ENCODE data around the gene MEIS3. TPM values are rescaled to one million over a fixed set of nuclear protein-coding genes. Genes with fewer than 3 reads are reported as not detected.

MEIS3 gene
- total RNA-seq, 4 donors from 2014 or later = 1.6 to 18.2 (median 10.2) TPM

- DNase-seq = no peak
- Histone ChIP-seq H3K4me1 (no peaks in the 10 kb centered on the region), H3K27ac (no peak overlapping the region), H3K36me3 (peaks cover 0 to 89% (median 0%) of the 10 kb centered on the region in 3 donors), H3K9me3 (no peaks in the 10 kb centered on the region), H3K27me3 (no peaks in the 10 kb centered on the region), H3K4me3 (no peak overlapping the region)
- TF ChIP-seq CTCF (IDR thresholded peaks at IDR 0.05) = no peak
- no peak for TF ChIP-seq POLR2A (IDR thresholded peaks at IDR 0.05)
Observed at GRCh38 chr19:47363758-47364531, 55.4 kb downstream of the MEIS3 start.

- Histone ChIP-seq H3K9me3 (no peaks in the 10 kb centered on the region), H3K36me3 (peaks cover 0 to 96% (median 0%) of the 10 kb centered on the region in 3 donors), H3K27me3 (no peaks in the 10 kb centered on the region), H3K4me1 (no peaks in the 10 kb centered on the region), H3K27ac (no peak overlapping the region), H3K4me3 (no peak overlapping the region)
- no peak for TF ChIP-seq POLR2A (IDR thresholded peaks at IDR 0.05)
- TF ChIP-seq CTCF (IDR thresholded peaks at IDR 0.05) = no peak
- DNase-seq = no peak
Observed at GRCh38 chr19:47362321-47362720, 57.0 kb downstream of the MEIS3 start.

GRCh38 chr19:47358936-47359335 lies 60.4 kb downstream of the MEIS3 start:
- DNase-seq = no peak
- H3K9me3 ChIP-seq = no peaks in the 10 kb centered on the region
- no peaks in the 10 kb centered on the region for H3K27me3 ChIP-seq
- TF ChIP-seq POLR2A (IDR thresholded peaks at IDR 0.05) (no peak), CTCF (IDR thresholded peaks at IDR 0.05) (no peak)
- H3K4me3 ChIP-seq = no peak overlapping the region
- H3K36me3 ChIP-seq = peaks cover 0 to 98% (median 0%) of the 10 kb centered on the region in 3 donors
- H3K27ac ChIP-seq = no peak overlapping the region
- H3K4me1 ChIP-seq = no peaks in the 10 kb centered on the region

GRCh38 chr19:47357788-47358680 lies 61.3 kb downstream of the MEIS3 start:
- Histone ChIP-seq H3K9me3 (no peaks in the 10 kb centered on the region), H3K27ac (no peak overlapping the region), H3K4me3 (no peak overlapping the region), H3K36me3 (peaks cover 0 to 98% (median 0%) of the 10 kb centered on the region in 3 donors), H3K4me1 (no peaks in the 10 kb centered on the region), H3K27me3 (no peaks in the 10 kb centered on the region)
- DNase-seq = no peak
- TF ChIP-seq POLR2A (IDR thresholded peaks at IDR 0.05) (no peak), CTCF (IDR thresholded peaks at IDR 0.05) (no peak)

GRCh38 chr19:47356900-47357299 lies 62.4 kb downstream of the MEIS3 start:
- no peak for TF ChIP-seq POLR2A (IDR thresholded peaks at IDR 0.05)
- no peak for TF ChIP-seq CTCF (IDR thresholded peaks at IDR 0.05)
- Histone ChIP-seq H3K9me3 (no peaks in the 10 kb centered on the region), H3K27me3 (no peaks in the 10 kb centered on the region), H3K4me3 (no peak overlapping the region), H3K36me3 (peaks cover 0 to 93% (median 0%) of the 10 kb centered on the region in 3 donors), H3K4me1 (peaks cover 0 to 1% (median 0%) of the 10 kb centered on the region in 4 donors), H3K27ac (no peak overlapping the region)
- DNase-seq = no peak
